Measurements from ENCODE around the gene AP2A2. TPM values are rescaled to one million over a fixed set of nuclear protein-coding genes. Genes with fewer than 3 reads are reported as not detected.

Gene AP2A2
- total RNA-seq, 2 donors from 2014 or later, result 99.0 to 109 TPM

GRCh38 chr11:1029654-1030053 lies 104.0 kb downstream of the AP2A2 start:
- no peaks in the 10 kb centered on the region for H3K9me3 ChIP-seq
- no peaks in the 10 kb centered on the region for H3K27me3 ChIP-seq (replicated peaks; ENCODE audit: insufficient read depth)
- no peak overlapping the region for H3K4me3 ChIP-seq
- no peak for DNase-seq (ENCODE audit: low spot score)
- TF ChIP-seq, protein P1, sequence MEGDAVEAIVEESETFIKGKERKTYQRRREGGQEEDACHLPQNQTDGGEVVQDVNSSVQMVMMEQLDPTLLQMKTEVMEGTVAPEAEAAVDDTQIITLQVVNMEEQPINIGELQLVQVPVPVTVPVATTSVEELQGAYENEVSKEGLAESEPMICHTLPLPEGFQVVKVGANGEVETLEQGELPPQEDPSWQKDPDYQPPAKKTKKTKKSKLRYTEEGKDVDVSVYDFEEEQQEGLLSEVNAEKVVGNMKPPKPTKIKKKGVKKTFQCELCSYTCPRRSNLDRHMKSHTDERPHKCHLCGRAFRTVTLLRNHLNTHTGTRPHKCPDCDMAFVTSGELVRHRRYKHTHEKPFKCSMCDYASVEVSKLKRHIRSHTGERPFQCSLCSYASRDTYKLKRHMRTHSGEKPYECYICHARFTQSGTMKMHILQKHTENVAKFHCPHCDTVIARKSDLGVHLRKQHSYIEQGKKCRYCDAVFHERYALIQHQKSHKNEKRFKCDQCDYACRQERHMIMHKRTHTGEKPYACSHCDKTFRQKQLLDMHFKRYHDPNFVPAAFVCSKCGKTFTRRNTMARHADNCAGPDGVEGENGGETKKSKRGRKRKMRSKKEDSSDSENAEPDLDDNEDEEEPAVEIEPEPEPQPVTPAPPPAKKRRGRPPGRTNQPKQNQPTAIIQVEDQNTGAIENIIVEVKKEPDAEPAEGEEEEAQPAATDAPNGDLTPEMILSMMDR (IDR thresholded peaks at IDR 0.05), result no peak
- H3K4me1 ChIP-seq (ENCODE audit: control insufficient read depth in 1 of 2, low read depth in 2 of 2), result peaks cover 0 to 12% of the 10 kb centered on the region in 2 donors
- no peak for ATAC-seq (ENCODE audit: insufficient number of reproducible peaks, low FRiP score, low read depth)
- no peaks in the 10 kb centered on the region for H3K36me3 ChIP-seq
- H3K27ac ChIP-seq, result no peak overlapping the region

- Histone ChIP-seq H3K9me3 (no peaks in the 10 kb centered on the region), H3K36me3 (no peaks in the 10 kb centered on the region), H3K4me1 (ENCODE audit: control insufficient read depth in 1 of 2, low read depth in 2 of 2) (peaks cover 0 to 16% of the 10 kb centered on the region in 2 donors), H3K27me3 (replicated peaks; ENCODE audit: insufficient read depth) (no peaks in the 10 kb centered on the region), H3K27ac (no peak overlapping the region), H3K4me3 (no peak overlapping the region)
- DNase-seq (ENCODE audit: low spot score) (no peak), ATAC-seq (ENCODE audit: insufficient number of reproducible peaks, low FRiP score, low read depth) (no peak)
- TF ChIP-seq, protein P1 (IDR thresholded peaks at IDR 0.05), result no peak
Observed at GRCh38 chr11:1030086-1030485, 104.4 kb downstream of the AP2A2 start.

DNA sequence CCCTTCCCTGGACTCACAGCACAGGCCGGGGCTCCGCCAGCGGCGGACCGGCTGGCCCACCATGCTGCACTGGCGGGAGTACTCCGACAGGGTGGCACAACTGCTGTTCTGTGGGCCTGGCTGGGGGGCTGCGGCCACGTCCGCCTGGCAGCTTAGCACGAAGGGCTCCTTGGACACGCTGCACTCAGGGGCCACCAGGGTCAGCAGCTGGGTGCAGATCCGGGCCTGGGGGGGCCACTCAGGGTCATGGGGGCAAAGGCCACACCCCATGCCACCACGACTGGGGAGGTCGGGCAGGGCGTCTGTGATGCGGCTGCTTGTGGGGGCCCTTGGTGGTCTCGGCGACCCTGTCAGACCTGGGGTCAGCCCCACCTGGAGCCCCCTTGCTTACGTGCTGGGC lies 104.9 kb downstream of the AP2A2 start:
- H3K36me3 ChIP-seq, result no peaks in the 10 kb centered on the region
- no peaks in the 10 kb centered on the region for H3K9me3 ChIP-seq
- H3K27ac ChIP-seq, result no peak overlapping the region
- H3K4me1 ChIP-seq (ENCODE audit: control insufficient read depth in 1 of 2, low read depth in 2 of 2), result peaks cover 0 to 17% of the 10 kb centered on the region in 2 donors
- no peak overlapping the region for H3K4me3 ChIP-seq
- DNase-seq (ENCODE audit: low spot score), result no peak
- TF ChIP-seq, protein P1 (IDR thresholded peaks at IDR 0.05), result no peak
- no peak for ATAC-seq (ENCODE audit: insufficient number of reproducible peaks, low FRiP score, low read depth)
- H3K27me3 ChIP-seq (replicated peaks; ENCODE audit: insufficient read depth), result no peaks in the 10 kb centered on the region

DNA sequence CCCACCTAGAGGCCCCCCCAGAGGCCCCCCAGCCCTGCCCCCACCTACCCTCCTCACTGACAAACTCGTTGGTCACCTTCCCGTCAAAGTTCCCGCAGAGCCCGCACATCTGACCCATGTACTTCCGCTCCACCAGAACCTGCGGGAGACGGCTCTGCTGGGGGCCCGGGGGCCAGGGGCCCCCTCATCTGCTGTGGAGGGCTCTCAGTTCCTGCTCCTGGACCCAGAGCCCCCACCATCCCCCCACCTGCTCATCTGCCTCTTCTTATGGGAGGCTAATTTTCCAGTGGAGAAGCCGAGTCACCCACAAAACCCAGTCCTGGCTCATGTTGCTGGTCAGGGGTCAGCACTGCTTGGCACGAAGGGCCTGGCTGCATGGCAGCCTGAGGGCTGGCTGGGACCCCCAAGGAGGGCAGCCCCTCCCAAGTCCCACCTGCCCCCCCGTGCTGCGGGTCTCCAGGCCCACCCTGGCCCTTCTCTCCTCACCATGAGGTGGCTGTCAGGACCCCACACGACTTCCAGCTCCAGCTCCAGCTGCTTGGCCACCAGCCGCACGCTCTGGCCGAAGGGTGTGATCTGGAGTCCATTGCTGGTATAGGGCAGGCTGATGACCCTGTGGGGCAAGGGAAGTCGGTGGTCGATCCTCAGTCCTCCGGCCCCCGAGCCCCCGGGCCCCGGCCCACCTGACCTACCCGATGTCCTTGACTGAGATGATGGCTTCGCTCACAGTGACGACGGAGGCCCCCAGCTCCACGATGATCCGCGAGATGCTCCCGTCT lies 105.6 kb downstream of the AP2A2 start:
- H3K27me3 ChIP-seq (replicated peaks; ENCODE audit: insufficient read depth), result no peaks in the 10 kb centered on the region
- H3K4me3 ChIP-seq, result no peak overlapping the region
- H3K27ac ChIP-seq, result no peak overlapping the region
- H3K9me3 ChIP-seq, result no peaks in the 10 kb centered on the region
- TF ChIP-seq, protein P1 (IDR thresholded peaks at IDR 0.05), result no peak
- peaks cover 0 to 17% of the 10 kb centered on the region in 2 donors for H3K4me1 ChIP-seq (ENCODE audit: control insufficient read depth in 1 of 2, low read depth in 2 of 2)
- no peak for DNase-seq (ENCODE audit: low spot score)
- no peaks in the 10 kb centered on the region for H3K36me3 ChIP-seq
- no peak for ATAC-seq (ENCODE audit: insufficient number of reproducible peaks, low FRiP score, low read depth)

- H3K4me3 ChIP-seq, result no peak overlapping the region
- no peak for ATAC-seq (ENCODE audit: insufficient number of reproducible peaks, low FRiP score, low read depth)
- H3K27me3 ChIP-seq (replicated peaks; ENCODE audit: insufficient read depth), result no peaks in the 10 kb centered on the region
- no peak for DNase-seq (ENCODE audit: low spot score)
- H3K36me3 ChIP-seq, result no peaks in the 10 kb centered on the region
- H3K4me1 ChIP-seq (ENCODE audit: control insufficient read depth in 1 of 2, low read depth in 2 of 2), result peaks cover 0 to 17% of the 10 kb centered on the region in 2 donors
- H3K9me3 ChIP-seq, result no peaks in the 10 kb centered on the region
- H3K27ac ChIP-seq, result no peak overlapping the region
- TF ChIP-seq, protein P1 (IDR thresholded peaks at IDR 0.05), result no peak
Observed at GRCh38 chr11:1032310-1032891, 106.7 kb downstream of the AP2A2 start.

Measured in thoracic aorta (tissue), 2 donors.